Muscle of leg (tissue), 11 donors: ENCODE data around the gene BABAM2. TPM values are rescaled to one million over a fixed set of nuclear protein-coding genes. Genes with fewer than 3 reads are reported as not detected.

Experiments used
- DNase-seq: peaks from one replicate; pipeline ENCODE4 v3.0.0; 2013
- H3K27ac ChIP-seq: one replicate; pipeline ENCODE4 v1.5.1; 2013; ENCODE audit warnings: mild to moderate bottlenecking, low read length, control low read depth
- H3K27me3 ChIP-seq: one replicate; pipeline ENCODE4 v1.6.1; 2013; ENCODE audit warnings: low read length; ENCODE audit not compliant: control insufficient read depth, insufficient read depth
- H3K36me3 ChIP-seq: one replicate; pipeline ENCODE4 v1.6.1; 2013; ENCODE audit warnings: low read length; ENCODE audit not compliant: control insufficient read depth, insufficient read depth
- H3K4me1 ChIP-seq: one replicate; pipeline ENCODE4 v1.6.1; 2013; ENCODE audit warnings: low read length; ENCODE audit not compliant: control insufficient read depth, insufficient read depth
- H3K4me3 ChIP-seq: one replicate; pipeline ENCODE4 v1.5.1; 2013; ENCODE audit warnings: low read length, control low read depth
- H3K9me3 ChIP-seq: replicated peaks from 2 replicates; pipeline ENCODE4 v1.6.1; 2013; ENCODE audit warnings: low read depth, low read length; ENCODE audit not compliant: control insufficient read depth
- WGBS: methylation state at CpG from one replicate; pipeline ENCODE4 v1.1.5; 2013; ENCODE audit warnings: missing lambda C conversion rate; ENCODE audit not compliant: insufficient coverage; 5-methylcytosine and 5-hydroxymethylcytosine counted together
- polyA plus RNA-seq, 8 donors: library from polyadenylated mRNA; unstranded; fragments of 120-200 nt; gene quantifications; one replicate each; pipeline versions ENCODE4 v1.2.1 to v1.2.3, GENCODE V29; 2013; ENCODE audit warnings: inconsistent platforms in 1 of 8, low replicate concordance in 1 of 8; ENCODE audit not compliant: insufficient read length in 8 of 8, insufficient read depth in 1 of 8
- total RNA-seq: library from RNA; stranded (reverse); fragments of 120-200 nt; gene quantifications from one replicate; pipeline ENCODE4 v1.2.4, GENCODE V29; 2013

BABAM2 gene
- total and polyA plus RNA-seq, 9 donors: 16.1 to 23.6 (median 21.4) TPM

- Histone ChIP-seq H3K27ac (peak overlapping the region; percentile 76), H3K9me3 (no peaks in the 10 kb centered on the region), H3K27me3 (no peaks in the 10 kb centered on the region), H3K4me3 (no peak overlapping the region), H3K4me1 (peaks cover 25% of the 10 kb centered on the region), H3K36me3 (no peaks in the 10 kb centered on the region)
- 63% methylated on average over 9 of the region's 9 CpGs for WGBS
- DNase-seq: peak; percentile 79
Observed at GRCh38 chr2:28377984-28378678, 487.6 kb downstream of the BABAM2 start.

- 54% methylated on average over 12 of the region's 16 CpGs for WGBS
- H3K36me3 ChIP-seq: no peaks in the 10 kb centered on the region
- H3K9me3 ChIP-seq: no peaks in the 10 kb centered on the region
- no peak for DNase-seq
- H3K27ac ChIP-seq: peak overlapping the region; percentile 76
- peaks cover 27% of the 10 kb centered on the region for H3K4me1 ChIP-seq
- H3K4me3 ChIP-seq: no peak overlapping the region
- no peaks in the 10 kb centered on the region for H3K27me3 ChIP-seq
Observed at GRCh38 chr2:28378679-28379584, 488.4 kb downstream of the BABAM2 start.

GRCh38 chr2:28380219-28380618 lies 489.7 kb downstream of the BABAM2 start:
- Histone ChIP-seq H3K4me3 (no peak overlapping the region), H3K36me3 (no peaks in the 10 kb centered on the region), H3K9me3 (no peaks in the 10 kb centered on the region), H3K27me3 (no peaks in the 10 kb centered on the region), H3K27ac (no peak overlapping the region), H3K4me1 (peaks cover 27% of the 10 kb centered on the region)
- WGBS: 95% methylated on average over 4 of the region's 6 CpGs
- no peak for DNase-seq

DNA sequence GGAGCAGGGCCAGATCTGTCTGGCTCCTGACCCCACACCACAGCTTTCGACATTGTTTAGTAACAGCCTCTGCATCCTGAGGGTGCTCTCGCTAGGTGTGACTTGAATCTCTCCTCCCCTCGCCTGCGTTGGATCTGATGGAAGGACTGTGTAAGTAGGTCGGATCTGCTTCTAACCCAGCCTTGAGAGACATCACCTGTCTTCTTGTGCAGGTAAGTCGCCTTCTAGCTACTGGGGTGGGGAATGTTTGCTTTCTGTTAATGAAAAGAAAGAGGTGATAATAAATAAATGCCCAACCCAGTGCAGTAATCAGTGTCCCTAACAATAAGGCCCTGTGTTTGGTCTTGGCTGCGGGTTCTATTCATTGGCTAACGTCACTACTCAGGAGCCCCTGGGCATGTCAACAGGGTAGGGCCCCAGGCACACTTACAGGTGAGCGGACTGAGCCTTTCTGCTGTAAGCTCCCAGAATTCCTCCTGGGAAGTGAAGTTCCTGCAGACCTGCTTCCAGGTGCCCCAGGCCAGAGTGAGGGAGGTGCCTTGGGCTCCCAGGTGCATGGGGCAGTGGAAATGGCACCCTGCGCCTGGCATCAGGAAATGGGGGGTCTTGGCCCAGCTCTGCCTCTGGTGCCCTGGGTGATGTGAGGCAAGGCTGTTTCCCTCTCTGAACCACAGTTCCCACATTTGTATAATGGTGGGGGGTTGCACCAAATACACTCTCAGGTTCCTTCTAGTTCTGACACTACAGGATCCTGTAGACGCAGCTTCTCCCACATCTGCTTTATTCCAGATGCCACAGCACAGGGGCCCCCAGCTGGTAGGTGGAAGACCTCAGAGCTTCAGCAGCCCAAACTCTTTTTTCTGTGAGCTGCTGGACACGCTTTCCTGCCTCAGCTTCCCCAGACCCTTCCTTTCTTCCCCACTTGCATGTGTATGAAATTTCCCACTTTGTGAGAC lies 491.0 kb downstream of the BABAM2 start:
- H3K27me3 ChIP-seq: no peaks in the 10 kb centered on the region
- no peaks in the 10 kb centered on the region for H3K9me3 ChIP-seq
- no peak overlapping the region for H3K4me3 ChIP-seq
- no peak overlapping the region for H3K27ac ChIP-seq
- H3K4me1 ChIP-seq: peaks cover 27% of the 10 kb centered on the region
- WGBS: 80% methylated on average over 6 of the region's 12 CpGs
- no peaks in the 10 kb centered on the region for H3K36me3 ChIP-seq
- no peak for DNase-seq

GRCh38 chr2:28382755-28383154 lies 492.2 kb downstream of the BABAM2 start:
- H3K4me3 ChIP-seq: no peak overlapping the region
- H3K27ac ChIP-seq: no peak overlapping the region
- 65% methylated on average over 3 of the region's 7 CpGs for WGBS
- H3K27me3 ChIP-seq: no peaks in the 10 kb centered on the region
- peaks cover 24% of the 10 kb centered on the region for H3K4me1 ChIP-seq
- DNase-seq: no peak
- no peaks in the 10 kb centered on the region for H3K9me3 ChIP-seq
- no peaks in the 10 kb centered on the region for H3K36me3 ChIP-seq

GRCh38 chr2:28387082-28387960 lies 496.8 kb downstream of the BABAM2 start:
- Histone ChIP-seq H3K36me3 (no peaks in the 10 kb centered on the region), H3K27ac (no peak overlapping the region), H3K4me1 (peaks cover 24% of the 10 kb centered on the region), H3K9me3 (no peaks in the 10 kb centered on the region), H3K27me3 (no peaks in the 10 kb centered on the region), H3K4me3 (no peak overlapping the region)
- 83% methylated on average over 2 of the region's 6 CpGs for WGBS
- DNase-seq: no peak

Other genes with a start within 250 kb of the BABAM2 start
- gene SUPT7L, start 227.1 kb upstream of the BABAM2 start, total RNA-seq: 25.8 TPM
- 10 to 100 TPM; 25.1 to 36.6 (median 30.4) TPM for gene SUPT7L, start 227.1 kb upstream of the BABAM2 start, polyA plus RNA-seq
- gene SLC4A1AP, start 226.8 kb upstream of the BABAM2 start, total RNA-seq: 23.5 TPM
- gene SLC4A1AP, start 226.8 kb upstream of the BABAM2 start, polyA plus RNA-seq: 10 to 100 TPM; 22.9 to 25.3 (median 23.8) TPM
- gene MRPL33, start 119.0 kb upstream of the BABAM2 start, total RNA-seq: 187 TPM
- gene MRPL33, start 119.0 kb upstream of the BABAM2 start, polyA plus RNA-seq: 100 to 1,000 TPM in 6 of 8 donors, 10 to 100 TPM in 2; 94.7 to 130 (median 112) TPM
- 0.80 TPM for gene RBKS, start 342 bp upstream of the BABAM2 start, total RNA-seq
- 1 to 10 TPM in 3 of 8 donors, under 1 TPM in 5; 0.56 to 1.4 (median 0.92) TPM for gene RBKS, start 342 bp upstream of the BABAM2 start, polyA plus RNA-seq